Spinal cord (tissue), 10 donors: Measurements from ENCODE around the gene ACAP2. TPM values are rescaled to one million over a fixed set of nuclear protein-coding genes. Genes with fewer than 3 reads are reported as not detected.

Experiments used
- DNase-seq, 6 donors: peaks; one replicate each; pipeline versions ENCODE4 v3.0.0 to v3.0.0-alpha.2; 2013 to 2015; ENCODE audit warnings: low spot score in 6 of 6, low read depth in 4 of 6
- H3K27ac ChIP-seq: one replicate; pipeline ENCODE4 v1.5.1; 2013; ENCODE audit warnings: low read depth, low read length, control low read depth
- H3K27me3 ChIP-seq: one replicate; pipeline ENCODE4 v1.6.1; 2013; ENCODE audit warnings: low read length; ENCODE audit not compliant: control insufficient read depth, insufficient read depth
- H3K36me3 ChIP-seq: one replicate; pipeline ENCODE4 v1.6.1; 2013; ENCODE audit warnings: low read length; ENCODE audit not compliant: control insufficient read depth, insufficient read depth
- H3K4me1 ChIP-seq: one replicate; pipeline ENCODE4 v1.6.1; 2013; ENCODE audit warnings: low read length; ENCODE audit not compliant: control insufficient read depth, insufficient read depth
- H3K4me3 ChIP-seq: one replicate; pipeline ENCODE4 v1.5.1; 2013; ENCODE audit warnings: low read depth, low read length, control low read depth
- H3K9me3 ChIP-seq: one replicate; pipeline ENCODE4 v1.6.1; 2013; ENCODE audit warnings: low read length; ENCODE audit not compliant: control insufficient read depth, insufficient read depth
- WGBS: methylation state at CpG from one replicate; pipeline ENCODE4 v1.1.5; 2013; ENCODE audit warnings: missing lambda C conversion rate; ENCODE audit not compliant: insufficient coverage; 5-methylcytosine and 5-hydroxymethylcytosine counted together
- polyA plus RNA-seq, 2 donors: library from polyadenylated mRNA; unstranded; fragments of 120-200 nt; gene quantifications; one replicate each; pipeline ENCODE4 v1.2.1, GENCODE V29; 2013; ENCODE audit not compliant: insufficient read length in 2 of 2
- total RNA-seq, 2 donors: library from RNA; depleted of rRNA in 1 of 2; stranded (reverse); fragments of 120-200 nt in 1 of 2; fragments of >200 nt in 1 of 2; gene quantifications; one replicate each; pipeline versions ENCODE4 v1.2.3 to v1.2.4, GENCODE V29; 2013 to 2014
- donor health status: healthy.

The ACAP2 gene
- total and polyA plus RNA-seq, 4 donors = 34.5 to 197 (median 57.2) TPM

DNA sequence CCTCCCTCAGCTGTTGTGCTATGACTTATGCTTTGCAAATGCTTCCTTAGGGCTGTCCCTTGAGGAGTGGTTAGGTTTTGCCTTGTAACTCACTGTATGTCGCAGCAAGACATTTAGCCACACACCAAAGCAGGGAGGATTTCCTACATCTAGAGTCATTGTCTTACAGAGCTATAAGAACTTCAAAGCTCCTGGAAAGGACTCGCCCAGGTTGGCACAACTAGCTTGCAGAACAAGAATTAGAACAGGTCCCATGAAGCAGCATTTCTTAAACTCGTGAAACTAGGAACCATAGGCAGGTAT lies 19.4 kb upstream of the ACAP2 start:
- no peaks in the 10 kb centered on the region for H3K36me3 ChIP-seq
- H3K27ac ChIP-seq = no peak overlapping the region
- H3K27me3 ChIP-seq = no peaks in the 10 kb centered on the region
- H3K4me3 ChIP-seq = no peak overlapping the region
- WGBS = 100% methylated on average over 2 of the region's 3 CpGs
- no peak for DNase-seq
- peaks cover 10% of the 10 kb centered on the region for H3K4me1 ChIP-seq
- no peaks in the 10 kb centered on the region for H3K9me3 ChIP-seq

DNA sequence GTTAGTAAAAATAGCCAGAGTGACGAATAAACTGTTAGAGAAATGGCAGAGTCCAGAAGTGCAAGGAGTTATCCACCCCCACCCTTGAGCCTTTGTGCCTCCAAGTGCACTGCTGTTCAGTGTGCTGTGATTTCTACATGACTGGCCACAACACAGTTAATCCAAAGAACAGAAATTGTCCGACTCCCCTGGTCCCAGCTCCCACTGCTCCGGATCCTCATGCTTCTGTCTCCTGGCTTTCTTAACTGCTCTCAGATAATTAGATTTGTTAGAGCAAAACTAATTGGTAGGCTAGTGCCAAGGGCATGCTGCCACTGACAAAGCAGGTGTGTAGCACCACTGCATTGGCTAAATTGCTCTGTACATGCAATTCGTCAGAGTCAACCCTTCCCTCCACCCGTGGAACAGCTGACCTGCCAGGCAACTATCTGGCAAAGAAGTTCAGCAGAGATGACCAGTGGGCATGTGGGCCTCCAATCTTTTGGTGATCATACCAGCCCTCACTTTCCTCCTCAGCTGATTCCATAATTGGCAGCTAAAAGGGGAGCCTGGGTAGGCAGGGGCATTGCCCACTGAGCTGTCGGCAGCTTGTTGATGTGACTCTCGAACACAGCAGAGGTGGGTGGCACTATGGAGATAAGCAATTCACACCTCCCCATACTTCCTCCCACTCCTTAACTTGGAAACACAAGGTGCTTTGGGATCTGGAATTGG lies 18.9 kb upstream of the ACAP2 start:
- 11% methylated on average over 2 of the region's 7 CpGs for WGBS
- DNase-seq = peak in 3 of 6 donors; percentile 14 to 83 (median 51)
- Histone ChIP-seq H3K4me3 (no peak overlapping the region), H3K27me3 (no peaks in the 10 kb centered on the region), H3K4me1 (peaks cover 10% of the 10 kb centered on the region), H3K36me3 (no peaks in the 10 kb centered on the region), H3K9me3 (no peaks in the 10 kb centered on the region), H3K27ac (no peak overlapping the region)

DNA sequence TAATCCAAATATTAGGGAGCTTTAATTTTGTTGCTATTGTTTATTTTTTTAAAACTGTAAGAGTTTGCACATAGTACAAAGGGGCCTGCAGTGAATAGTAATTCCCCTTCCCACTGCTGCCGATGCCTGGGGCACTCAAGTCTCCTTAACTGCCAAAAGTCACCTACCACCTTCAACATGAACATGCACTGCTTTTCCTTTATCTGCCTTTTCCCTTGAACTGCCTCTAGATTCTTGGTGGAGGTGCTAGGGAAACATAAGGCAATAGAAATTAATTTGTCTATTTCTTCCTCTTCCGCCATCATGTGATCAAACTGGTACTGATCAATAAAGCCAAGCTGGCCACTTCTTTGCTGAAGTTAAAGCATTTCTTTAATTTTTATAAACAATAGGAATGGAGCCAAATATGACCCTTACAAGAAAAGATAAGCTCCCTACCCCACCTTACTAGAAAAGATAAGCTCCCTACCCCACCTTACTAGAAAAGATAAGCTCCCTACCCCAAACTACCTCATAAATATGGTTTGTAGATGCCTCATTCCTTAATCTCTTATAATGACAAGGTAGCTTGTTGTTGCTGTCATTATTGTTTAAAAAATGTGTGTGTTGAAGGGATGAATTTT lies 17.4 kb upstream of the ACAP2 start:
- Histone ChIP-seq H3K27ac (no peak overlapping the region), H3K4me3 (no peak overlapping the region), H3K27me3 (no peaks in the 10 kb centered on the region), H3K9me3 (no peaks in the 10 kb centered on the region), H3K4me1 (peaks cover 10% of the 10 kb centered on the region), H3K36me3 (no peaks in the 10 kb centered on the region)
- no peak for DNase-seq
- no CpG with 5 or more reads among the region's 2 CpGs for WGBS

GRCh38 chr3:195458316-195458717 lies 15.5 kb upstream of the ACAP2 start:
- WGBS = no CpG with 5 or more reads among the region's 2 CpGs
- H3K27ac ChIP-seq = no peak overlapping the region
- no peak overlapping the region for H3K4me3 ChIP-seq
- no peaks in the 10 kb centered on the region for H3K27me3 ChIP-seq
- no peaks in the 10 kb centered on the region for H3K9me3 ChIP-seq
- no peaks in the 10 kb centered on the region for H3K36me3 ChIP-seq
- H3K4me1 ChIP-seq = peaks cover 10% of the 10 kb centered on the region
- no peak for DNase-seq

- Histone ChIP-seq H3K27ac (no peak overlapping the region), H3K4me3 (no peak overlapping the region), H3K27me3 (no peaks in the 10 kb centered on the region), H3K9me3 (no peaks in the 10 kb centered on the region), H3K4me1 (no peaks in the 10 kb centered on the region), H3K36me3 (no peaks in the 10 kb centered on the region)
- WGBS = 100% methylated on average over 1 of the region's 7 CpGs
- no peak for DNase-seq
These were observed 13.0 kb upstream of the ACAP2 start for GRCh38 chr3:195455789-195456188.

DNA sequence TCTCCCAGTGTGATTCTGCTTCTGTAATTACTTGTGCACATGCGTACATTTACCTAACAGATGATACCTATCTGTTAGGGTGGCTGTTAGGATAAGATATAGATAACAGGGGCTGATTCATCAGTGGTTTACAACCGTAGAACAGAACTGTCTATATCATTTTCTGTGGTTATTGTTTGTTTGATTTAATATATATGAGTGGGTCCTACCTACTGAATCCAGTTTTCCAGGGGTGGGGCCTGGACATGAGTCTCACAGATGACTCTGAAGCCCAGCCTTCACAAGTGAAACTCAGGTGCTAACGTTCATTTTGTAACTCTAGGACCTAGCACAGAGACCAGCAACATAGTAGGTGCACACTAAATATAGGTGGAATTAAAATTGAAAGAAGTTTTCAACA lies 10.4 kb upstream of the ACAP2 start:
- Histone ChIP-seq H3K27ac (no peak overlapping the region), H3K9me3 (no peaks in the 10 kb centered on the region), H3K4me3 (no peak overlapping the region), H3K4me1 (no peaks in the 10 kb centered on the region), H3K36me3 (no peaks in the 10 kb centered on the region), H3K27me3 (no peaks in the 10 kb centered on the region)
- WGBS = no CpG with 5 or more reads among the region's 3 CpGs
- no peak for DNase-seq

DNA sequence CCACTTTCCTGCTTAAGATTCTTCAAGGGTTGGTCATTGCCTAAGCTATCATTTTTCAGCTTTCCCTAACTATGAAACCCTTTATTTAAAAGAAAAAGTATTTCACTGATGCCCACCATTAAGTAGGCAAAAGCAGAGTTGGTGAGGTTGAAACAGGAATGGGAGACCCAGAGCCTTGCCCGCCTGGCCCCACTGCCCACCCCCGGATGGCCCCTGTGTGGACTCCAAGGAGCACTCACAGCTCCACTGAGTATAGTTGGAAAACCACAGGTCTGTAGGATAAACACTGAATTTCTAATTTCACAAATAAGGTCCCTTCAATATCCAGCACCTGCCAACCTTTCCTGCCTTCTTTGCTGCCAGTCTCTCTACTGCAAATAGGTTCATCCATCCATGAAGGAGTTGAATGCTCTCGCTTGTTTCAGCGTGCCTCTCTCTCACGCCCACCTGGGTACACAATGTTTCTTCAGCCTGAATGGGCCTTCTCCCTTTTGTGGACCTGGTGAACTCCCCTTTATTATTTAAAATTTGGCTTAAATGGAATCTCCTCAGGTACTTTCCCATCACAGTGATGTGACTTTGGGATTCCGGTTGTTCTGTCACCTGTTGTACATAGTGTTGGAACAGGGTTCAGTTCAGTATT lies 8.7 kb upstream of the ACAP2 start:
- no peak for DNase-seq
- Histone ChIP-seq H3K27ac (no peak overlapping the region), H3K4me3 (no peak overlapping the region), H3K27me3 (no peaks in the 10 kb centered on the region), H3K9me3 (no peaks in the 10 kb centered on the region), H3K36me3 (no peaks in the 10 kb centered on the region), H3K4me1 (no peaks in the 10 kb centered on the region)
- 63% methylated on average over 4 of the region's 6 CpGs for WGBS

DNA sequence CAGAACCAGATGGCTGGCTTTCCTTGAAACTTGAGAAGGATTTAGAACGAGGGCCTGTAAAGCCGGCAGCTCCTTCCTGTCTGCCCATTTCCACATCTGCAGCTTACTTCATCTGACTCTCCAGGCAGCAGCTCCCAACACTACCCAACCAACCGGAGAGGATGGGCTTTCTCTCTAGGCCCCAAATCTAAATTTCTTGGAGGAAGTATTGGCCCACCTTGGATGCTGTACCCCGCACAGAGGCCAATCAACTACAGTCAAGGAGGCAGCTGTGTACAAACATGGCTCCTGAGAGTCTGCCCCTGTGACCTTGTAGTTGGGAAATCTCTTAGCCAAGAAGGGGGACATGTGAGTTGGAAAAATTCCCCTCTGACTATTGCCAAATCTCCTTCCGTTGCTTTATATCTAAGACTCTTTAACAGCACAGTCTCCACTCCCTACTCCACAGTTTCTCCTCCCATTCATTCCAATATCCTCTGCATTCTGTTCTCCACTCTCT lies 8.0 kb upstream of the ACAP2 start:
- no peak overlapping the region for H3K27ac ChIP-seq
- no peaks in the 10 kb centered on the region for H3K27me3 ChIP-seq
- H3K36me3 ChIP-seq = no peaks in the 10 kb centered on the region
- WGBS = 79% methylated on average over 1 of the region's 5 CpGs
- no peak for DNase-seq
- H3K4me3 ChIP-seq = no peak overlapping the region
- no peaks in the 10 kb centered on the region for H3K4me1 ChIP-seq
- H3K9me3 ChIP-seq = no peaks in the 10 kb centered on the region

DNA sequence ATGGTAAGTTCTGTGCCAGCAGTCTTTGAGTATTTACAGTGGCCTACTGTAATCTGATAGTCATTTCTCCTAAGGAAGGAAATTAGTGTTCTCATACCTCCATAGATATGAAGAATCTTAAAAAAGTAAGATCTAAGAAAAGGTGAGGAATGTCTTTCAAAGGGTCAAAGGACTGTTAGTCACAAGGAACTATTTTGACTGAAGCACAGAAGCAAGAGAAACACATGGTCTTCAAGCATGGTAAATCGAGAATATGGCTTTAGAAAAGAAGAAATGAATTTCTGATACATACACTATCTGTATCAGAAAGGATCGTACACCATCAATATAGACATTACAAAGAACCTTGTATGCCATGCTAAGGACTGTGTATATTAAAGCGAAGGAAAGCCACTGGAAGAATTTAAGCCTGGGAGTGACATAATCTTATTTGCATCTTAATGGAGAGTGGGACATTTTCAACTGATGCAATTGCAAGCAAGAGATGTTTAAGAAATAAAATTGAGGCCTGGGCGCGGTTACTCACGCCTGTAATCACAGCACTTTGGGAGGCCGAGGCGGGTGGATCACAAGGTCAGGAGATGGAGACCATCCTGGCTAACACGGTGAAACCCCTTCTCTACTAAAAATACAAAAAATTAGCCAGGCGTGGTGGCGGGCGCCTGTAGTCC lies 5.5 kb upstream of the ACAP2 start:
- Histone ChIP-seq H3K27me3 (no peaks in the 10 kb centered on the region), H3K4me3 (no peak overlapping the region), H3K27ac (no peak overlapping the region), H3K9me3 (no peaks in the 10 kb centered on the region), H3K36me3 (no peaks in the 10 kb centered on the region), H3K4me1 (no peaks in the 10 kb centered on the region)
- DNase-seq = no peak
- 100% methylated on average over 1 of the region's 12 CpGs for WGBS
